Measurements from ENCODE around the gene OSBPL3. TPM values are rescaled to one million over a fixed set of nuclear protein-coding genes. Genes with fewer than 3 reads are reported as not detected.

OSBPL3 gene
- total RNA-seq, 1 donor from 2014 or later: 48.8 TPM

- peak; percentile 38 for DNase-seq (ENCODE audit: low read depth)
These were observed 20.1 kb downstream of the OSBPL3 start for GRCh38 chr7:24959735-24960485.

GRCh38 chr7:24958399-24958798, 21.6 kb downstream of the OSBPL3 start:
- DNase-seq (ENCODE audit: low read depth): no peak

GRCh38 chr7:24956021-24956420, 24.0 kb downstream of the OSBPL3 start:
- DNase-seq (ENCODE audit: low read depth): no peak

GRCh38 chr7:24955313-24955712, 24.7 kb downstream of the OSBPL3 start:
- no peak for DNase-seq (ENCODE audit: low read depth)

- no peak for DNase-seq (ENCODE audit: low read depth)
These were observed 27.5 kb downstream of the OSBPL3 start for GRCh38 chr7:24952464-24952863.

- no peak for DNase-seq (ENCODE audit: low read depth)
These were observed 28.5 kb downstream of the OSBPL3 start for GRCh38 chr7:24951441-24951980.

GRCh38 chr7:24949884-24950283, 30.1 kb downstream of the OSBPL3 start:
- no peak for DNase-seq (ENCODE audit: low read depth)

GRCh38 chr7:24948739-24949138, 31.2 kb downstream of the OSBPL3 start:
- no peak for DNase-seq (ENCODE audit: low read depth)

- no peak for DNase-seq (ENCODE audit: low read depth)
These were observed 33.5 kb downstream of the OSBPL3 start for GRCh38 chr7:24946467-24946866.

- DNase-seq (ENCODE audit: low read depth): no peak
These were observed 34.1 kb downstream of the OSBPL3 start for GRCh38 chr7:24945899-24946298.

- DNase-seq (ENCODE audit: low read depth): no peak
These were observed 36.7 kb downstream of the OSBPL3 start for GRCh38 chr7:24943096-24943948.

GRCh38 chr7:24942226-24942625, 37.8 kb downstream of the OSBPL3 start:
- DNase-seq (ENCODE audit: low read depth): no peak

GRCh38 chr7:24939416-24939815, 40.6 kb downstream of the OSBPL3 start:
- DNase-seq (ENCODE audit: low read depth): no peak

- DNase-seq (ENCODE audit: low read depth): peak; percentile 22
These were observed 43.7 kb downstream of the OSBPL3 start for GRCh38 chr7:24936121-24936824.

- DNase-seq (ENCODE audit: low read depth): no peak
These were observed 46.7 kb downstream of the OSBPL3 start for GRCh38 chr7:24933298-24933697.

- peak; percentile 32 for DNase-seq (ENCODE audit: low read depth)
These were observed 47.2 kb downstream of the OSBPL3 start for GRCh38 chr7:24932815-24933214.

- DNase-seq (ENCODE audit: low read depth): no peak
These were observed 47.6 kb downstream of the OSBPL3 start for GRCh38 chr7:24932389-24932788.

GRCh38 chr7:24931844-24932243, 48.1 kb downstream of the OSBPL3 start:
- no peak for DNase-seq (ENCODE audit: low read depth)

GRCh38 chr7:24930856-24931255, 49.1 kb downstream of the OSBPL3 start:
- no peak for DNase-seq (ENCODE audit: low read depth)

- peak; percentile 57 for DNase-seq (ENCODE audit: low read depth)
These were observed 53.1 kb downstream of the OSBPL3 start for GRCh38 chr7:24926623-24927524.

Data from myocyte (in vitro differentiated cells).